COLO829 (cell line): ENCODE results near the gene NSFL1C.
"Not testable (repeated sequence)": the region's sequence is repeated elsewhere in the genome, so short reads cannot be mapped to it uniquely, and the experiment has no call there.

ENCODE experiments used
- DNase-seq: peaks from one replicate; pipeline ENCODE4 v3.0.0; 2012; ENCODE audit warnings: low spot score

Gene NSFL1C

GRCh38 chr20:1423625-1424106 is 43.0 kb downstream of the NSFL1C start:
- peak; percentile 39 for DNase-seq

- no peak for DNase-seq
These were observed 43.4 kb downstream of the NSFL1C start for GRCh38 chr20:1423206-1423605.

DNA sequence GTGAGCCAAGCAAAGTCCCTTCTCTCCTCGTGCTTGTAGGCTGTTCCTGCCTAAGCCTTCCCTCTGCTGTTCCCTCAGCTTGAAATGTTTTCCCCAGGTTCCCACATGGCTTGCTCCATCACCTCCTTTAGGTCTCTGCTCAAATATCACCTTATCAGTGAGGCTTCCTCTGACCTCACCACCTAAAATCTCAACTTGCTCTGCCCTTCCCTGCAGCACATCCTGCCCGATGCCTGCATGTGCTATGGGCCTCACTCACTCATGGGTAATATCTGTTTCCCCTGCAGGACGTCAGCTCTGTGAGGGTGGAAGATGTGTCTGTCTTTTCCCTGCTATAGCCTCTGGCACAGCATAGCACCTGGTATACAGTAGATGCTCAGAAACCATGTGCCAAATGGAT is 43.9 kb downstream of the NSFL1C start:
- DNase-seq = no peak

- DNase-seq = no peak
These were observed 46.6 kb downstream of the NSFL1C start for GRCh38 chr20:1420066-1420465.

- DNase-seq = no peak
These were observed 48.3 kb downstream of the NSFL1C start for GRCh38 chr20:1418350-1418749.

DNA sequence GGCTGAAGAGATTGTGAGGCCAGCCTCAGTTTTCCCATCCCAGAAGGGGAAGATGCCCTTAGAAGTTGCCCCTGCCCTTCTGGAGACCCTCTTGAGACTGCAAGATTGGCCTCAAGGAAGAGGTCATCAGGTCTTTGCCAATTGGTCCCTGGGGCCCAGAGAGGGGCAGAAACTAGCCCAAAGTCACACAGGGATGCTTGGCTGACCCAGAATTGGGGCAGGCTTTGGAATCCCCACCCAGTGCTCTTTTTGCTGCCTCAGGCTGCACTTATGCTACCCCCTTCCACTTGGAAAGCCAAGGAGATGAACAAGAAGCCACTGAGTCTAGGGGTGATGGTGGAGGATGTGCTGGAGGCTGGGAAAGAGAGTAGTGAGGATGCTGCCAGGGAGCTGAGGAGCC is 48.9 kb downstream of the NSFL1C start:
- no peak for DNase-seq

GRCh38 chr20:1417273-1417672 is 49.4 kb downstream of the NSFL1C start:
- DNase-seq = no peak

DNA sequence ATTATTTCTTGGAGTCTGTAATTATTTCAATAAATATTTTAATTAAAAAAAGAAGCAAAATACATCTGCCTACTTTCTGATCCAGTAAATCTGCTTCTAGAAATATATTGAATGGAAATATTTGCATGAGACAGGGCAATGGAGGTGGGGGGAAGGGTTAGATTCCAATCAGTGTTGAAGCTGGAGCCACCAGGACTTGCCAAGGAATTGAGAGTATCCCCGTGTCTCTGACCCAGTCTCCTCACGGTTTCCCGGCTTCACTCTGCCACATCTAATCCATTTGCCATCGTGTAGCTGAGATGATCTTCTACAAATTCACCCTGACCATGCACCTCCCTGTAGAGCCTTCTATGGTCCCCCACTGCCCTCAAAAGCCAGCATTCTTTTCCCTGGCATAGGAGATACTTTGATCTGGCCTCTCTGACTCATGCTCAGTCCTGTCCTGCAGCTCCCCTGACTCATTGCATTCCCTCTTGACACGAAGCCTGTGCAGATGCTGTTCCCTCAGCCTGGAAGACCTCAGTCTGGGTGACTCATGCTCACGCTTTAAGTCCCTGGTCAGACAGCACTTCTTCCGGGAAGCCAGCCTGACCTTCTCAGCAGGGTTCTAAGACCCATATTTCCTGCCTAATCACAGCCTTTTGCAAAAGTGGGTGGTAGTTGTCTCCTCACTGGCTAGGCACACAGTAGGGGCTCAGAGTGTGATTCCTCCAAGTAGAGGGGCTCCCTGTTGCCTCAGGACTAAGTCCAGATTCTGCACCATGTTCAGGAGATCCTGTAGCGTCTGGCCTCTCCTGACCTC is 50.8 kb downstream of the NSFL1C start:
- DNase-seq = peak; percentile 86

DNA sequence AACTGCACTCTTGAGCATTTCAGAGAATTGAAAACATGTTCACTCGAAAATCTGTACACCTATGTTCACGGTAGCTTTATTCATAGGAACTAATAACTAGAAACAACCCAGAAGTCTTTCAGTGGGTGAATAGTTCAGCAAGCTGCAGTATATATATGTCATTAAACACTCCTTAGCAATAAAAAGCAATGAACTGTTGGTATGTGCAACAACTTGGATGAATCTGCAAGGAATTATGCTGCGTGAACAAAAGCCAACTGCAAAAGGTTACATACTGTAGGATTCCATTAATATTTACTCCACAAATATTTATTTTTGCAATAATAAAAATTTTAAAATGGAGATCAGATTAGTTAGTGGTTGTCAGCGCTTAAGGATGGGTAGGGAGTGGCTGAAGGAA is 51.7 kb downstream of the NSFL1C start:
- DNase-seq = no peak

DNA sequence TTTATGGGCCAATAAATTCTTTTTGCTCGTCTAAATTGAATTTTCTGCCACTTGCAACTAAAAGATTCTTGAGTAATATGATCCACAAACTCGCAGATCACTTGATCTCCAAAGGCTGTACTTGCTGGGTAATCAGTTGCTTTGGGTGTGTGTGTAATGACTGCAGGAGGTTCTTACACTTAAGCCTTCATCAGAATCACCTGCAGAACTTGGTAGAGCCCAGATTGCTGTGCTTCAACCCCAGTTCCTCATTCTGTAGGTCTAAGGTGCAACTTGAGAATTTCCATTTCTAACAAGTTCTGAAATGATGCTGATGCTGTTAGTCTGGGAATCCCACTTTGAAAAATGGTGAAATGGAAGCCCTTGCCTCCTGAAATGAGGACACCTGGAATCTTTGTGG is 60.8 kb downstream of the NSFL1C start:
- DNase-seq = no peak

DNA sequence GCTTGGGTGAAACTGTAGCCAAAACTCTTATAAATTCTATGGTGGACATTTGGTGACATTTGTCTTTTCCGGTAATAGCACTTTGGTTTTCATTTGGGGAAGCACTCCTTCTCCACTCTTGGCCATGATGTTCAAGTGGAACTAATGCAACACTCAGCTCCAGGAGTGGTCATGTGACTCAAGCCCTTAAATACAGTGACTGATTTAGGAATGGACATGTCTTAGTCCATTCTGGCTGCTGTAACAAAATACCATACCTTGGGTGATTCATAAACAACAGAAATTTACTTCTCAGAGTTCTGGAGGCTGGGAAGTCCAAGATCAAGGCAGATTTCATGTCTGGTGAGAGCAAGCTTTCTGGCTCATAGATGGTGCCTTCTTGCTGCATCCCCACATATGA is 63.0 kb downstream of the NSFL1C start:
- no peak for DNase-seq

DNA sequence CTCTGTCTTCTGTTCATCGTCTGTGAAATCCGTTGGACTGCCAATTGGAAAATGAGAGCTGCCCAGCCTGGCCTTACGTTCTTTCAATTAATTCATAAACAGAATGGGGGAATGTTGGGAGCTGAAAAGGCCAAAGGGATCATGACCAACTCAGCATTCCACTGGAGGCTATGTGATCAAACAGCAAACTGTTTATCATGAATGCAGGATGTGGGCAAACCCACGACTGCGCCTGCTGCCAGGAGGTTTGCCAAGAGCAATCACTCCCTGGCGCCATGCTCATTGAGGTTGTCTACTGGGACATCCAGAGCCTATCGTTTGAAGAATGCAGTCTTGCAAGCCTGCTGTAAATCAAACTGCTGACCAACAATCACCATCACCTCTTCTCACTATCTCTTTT is 64.5 kb downstream of the NSFL1C start:
- peak; percentile 62 for DNase-seq

DNA sequence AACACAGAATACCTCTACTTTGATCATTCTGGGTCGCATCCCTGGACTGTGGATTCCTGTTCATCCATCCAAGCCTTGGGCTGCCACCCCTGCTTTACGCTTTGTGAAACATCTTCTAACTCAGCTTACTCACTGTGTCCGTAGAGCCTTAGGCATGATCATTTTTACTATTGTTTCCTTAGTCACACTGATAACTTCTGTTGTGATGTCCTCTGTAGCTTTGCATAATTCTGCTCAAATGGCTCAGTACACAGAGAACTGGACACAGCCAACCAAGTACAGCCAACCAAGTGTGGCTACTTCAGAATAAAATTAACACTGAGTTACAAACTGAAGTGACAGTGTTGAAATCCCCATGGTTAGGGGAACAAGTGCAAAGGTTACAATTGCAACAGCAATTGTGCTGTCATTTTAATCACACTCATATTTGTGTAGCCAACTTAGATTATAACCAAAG is 65.2 kb downstream of the NSFL1C start:
- no peak for DNase-seq

- not testable (repeated sequence) for DNase-seq
These were observed 66.8 kb downstream of the NSFL1C start for GRCh38 chr20:1399678-1400366.

- DNase-seq = not testable (repeated sequence)
These were observed 68.5 kb downstream of the NSFL1C start for GRCh38 chr20:1398185-1398584.

GRCh38 chr20:1397710-1398109 is 68.9 kb downstream of the NSFL1C start:
- DNase-seq = no peak

- DNase-seq = no peak
These were observed 69.9 kb downstream of the NSFL1C start for GRCh38 chr20:1396702-1397101.

DNA sequence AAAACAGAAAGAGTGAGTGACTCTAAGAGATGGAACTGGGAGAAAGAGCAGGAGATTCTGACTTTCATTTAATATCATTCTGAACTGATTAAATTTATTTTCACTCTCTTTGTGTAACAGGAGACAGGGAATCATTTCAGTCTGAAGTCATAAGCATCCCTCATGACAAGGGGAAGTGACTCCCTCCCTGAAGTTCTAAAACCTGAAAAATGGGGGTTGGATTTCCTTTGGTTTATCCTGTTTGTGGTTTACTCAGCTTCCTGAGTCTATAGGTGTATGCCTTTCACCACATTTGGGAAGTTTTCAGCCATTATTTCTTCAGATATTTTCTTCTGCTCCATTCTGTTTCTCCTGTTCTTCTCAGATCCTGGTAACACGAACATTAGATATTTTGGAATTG is 70.4 kb downstream of the NSFL1C start:
- no peak for DNase-seq

GRCh38 chr20:1394686-1395085 is 72.0 kb downstream of the NSFL1C start:
- DNase-seq = no peak

DNA sequence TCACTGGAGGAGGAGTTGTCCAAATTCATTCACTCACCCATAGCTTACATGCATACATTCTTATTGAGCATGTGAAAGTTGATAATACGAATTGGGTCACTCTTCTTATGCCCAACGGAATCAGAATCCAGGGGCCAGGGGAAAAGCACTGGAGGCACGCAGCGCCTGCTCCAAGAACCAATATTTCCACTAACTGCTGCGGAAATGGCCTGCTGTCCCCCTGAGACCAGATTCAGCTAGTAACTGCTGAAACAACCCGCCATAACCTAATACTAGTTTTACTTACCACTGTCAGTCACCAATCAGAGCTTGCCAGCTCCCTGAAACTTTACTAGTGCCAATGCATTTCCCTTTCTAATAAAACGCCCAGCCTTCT is 73.2 kb downstream of the NSFL1C start:
- no peak for DNase-seq

GRCh38 chr20:1392693-1393506 is 73.7 kb downstream of the NSFL1C start, which contains the start of gene FKBP1A:
FKBP1A (minus strand) TSS chr20:1393054; CDS start chr20:1392998, 56 bp downstream.
- DNase-seq = peak; percentile 90

- DNase-seq = no peak
These were observed 74.3 kb downstream of the NSFL1C start for GRCh38 chr20:1392443-1392692.
